ENCODE measurements around the gene PNMT. TPM values are rescaled to one million over a fixed set of nuclear protein-coding genes. Genes with fewer than 3 reads are reported as not detected.

Gene PNMT
- total RNA-seq, 1 experiment from 2014 or later, result 2.4 TPM

GRCh38 chr17:39660011-39660360 lies 8.3 kb upstream of the PNMT start:
- DNase-seq (ENCODE audit: low read depth, low spot score) (no peak), ATAC-seq (no peak)
- TF ChIP-seq SIN3A (IDR thresholded peaks at IDR 0.05; ENCODE audit: borderline replicate concordance, insufficient read depth, low read depth, low read length) (no peak), REST (IDR thresholded peaks at IDR 0.05; ENCODE audit: insufficient read depth in 1 of 2, low read depth in 2 of 2, low read length in 1 of 2) (no peak), POLR2AphosphoS5 (IDR thresholded peaks at IDR 0.05; ENCODE audit: low read depth, low read length) (no peak), CTCF (IDR thresholded peaks at IDR 0.05) (no peak), TCF7L2 (IDR thresholded peaks at IDR 0.05; ENCODE audit: low read depth, low read length) (no peak)
- BruUV-seq (replicated peaks), result no TSS peak
- Histone ChIP-seq H3K9me3 (ENCODE audit: control insufficient read depth, insufficient read depth, low read depth, low read length) (no peaks in the 10 kb centered on the region), H3K4me3 (ENCODE audit: low read depth in 2 of 2, low read length in 2 of 2) (no peak overlapping the region), H3K4me1 (ENCODE audit: control insufficient read depth, insufficient read depth, low read length) (peaks cover 20% of the 10 kb centered on the region), H3K36me3 (ENCODE audit: control insufficient read depth, insufficient read depth, low read length) (no peaks in the 10 kb centered on the region), H3K27ac (ENCODE audit: low read length) (no peak overlapping the region), H3K27me3 (ENCODE audit: control insufficient read depth, insufficient read depth, low read length) (no peaks in the 10 kb centered on the region)
- CTCF ChIA-PET, result interaction anchor here (0.7 kb wide), 1 partner anchor 41 kb away, joined by 3 read pairs; no protein-coding TSS in a partner anchor
- POLR2A ChIA-PET, result interaction anchor here (0.6 kb wide), 1 partner anchor 47 kb away, joined by 4 read pairs; no protein-coding TSS in a partner anchor
- in situ Hi-C loops (cut with HindIII; ENCODE audit: low pct_unique_long_range_greater_than_20kb, low sequenced_read_pairs), result no loop called here
- intact Hi-C loops (cut with micrococcal nuclease; ENCODE audit: unreplicated experiment), result no loop called here

DNA sequence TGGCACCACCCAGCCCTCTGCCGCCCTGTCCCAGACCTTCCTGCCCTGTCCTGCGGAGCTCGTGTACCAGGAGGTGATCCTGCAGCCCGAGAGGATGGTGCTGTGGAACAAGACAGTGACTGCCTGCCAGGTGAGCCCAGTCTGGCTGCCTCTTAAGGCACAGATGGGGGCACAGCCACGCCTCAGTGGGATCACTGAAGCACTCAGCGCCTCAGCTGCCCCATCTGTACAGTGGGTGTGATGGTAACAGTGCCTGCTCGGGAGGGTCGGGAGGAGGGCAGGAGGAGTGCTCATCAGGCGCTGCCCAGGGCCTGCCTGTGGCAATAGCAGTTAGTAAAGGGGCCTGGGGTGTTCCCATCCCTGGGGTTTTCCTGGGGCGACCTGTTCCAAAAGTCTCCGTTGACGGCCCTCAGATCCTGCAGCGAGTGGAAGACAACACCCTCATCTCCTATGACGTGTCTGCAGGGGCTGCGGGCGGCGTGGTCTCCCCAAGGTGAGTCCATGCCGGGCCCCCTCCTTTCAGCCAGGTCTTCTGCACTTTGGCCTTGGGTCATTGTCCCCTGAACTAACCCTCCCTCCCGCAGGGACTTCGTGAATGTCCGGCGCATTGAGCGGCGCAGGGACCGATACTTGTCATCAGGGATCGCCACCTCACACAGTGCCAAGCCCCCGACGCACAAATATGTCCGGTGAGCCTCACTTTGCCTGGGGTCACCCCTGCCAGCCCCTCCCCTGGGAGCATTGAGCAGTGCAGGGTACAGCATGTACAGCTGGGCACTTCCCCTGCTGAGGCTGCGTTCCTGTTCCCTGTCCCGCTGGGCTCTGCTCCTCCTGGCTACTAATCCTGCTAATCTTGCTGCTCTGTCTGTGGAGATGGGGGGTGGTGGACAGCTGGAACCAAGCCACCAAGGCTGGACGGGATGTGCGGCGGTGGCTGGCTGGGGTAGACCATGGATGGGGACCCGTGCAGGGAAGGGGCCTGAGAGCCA lies 7.6 kb upstream of the PNMT start:
- BruUV-seq (replicated peaks), result no TSS peak
- POLR2A ChIA-PET, result interaction anchor here (0.6 kb wide), 1 partner anchor 48 kb away, joined by 4 read pairs; no protein-coding TSS in a partner anchor
- CTCF ChIA-PET, result no interaction called here
- Histone ChIP-seq H3K9me3 (ENCODE audit: control insufficient read depth, insufficient read depth, low read depth, low read length) (no peaks in the 10 kb centered on the region), H3K4me3 (ENCODE audit: low read depth in 2 of 2, low read length in 2 of 2) (no peak overlapping the region), H3K27ac (ENCODE audit: low read length) (no peak overlapping the region), H3K27me3 (ENCODE audit: control insufficient read depth, insufficient read depth, low read length) (no peaks in the 10 kb centered on the region), H3K36me3 (ENCODE audit: control insufficient read depth, insufficient read depth, low read length) (no peaks in the 10 kb centered on the region), H3K4me1 (ENCODE audit: control insufficient read depth, insufficient read depth, low read length) (peaks cover 26% of the 10 kb centered on the region)
- intact Hi-C loops (cut with micrococcal nuclease; ENCODE audit: unreplicated experiment), result no loop called here
- TF ChIP-seq POLR2AphosphoS5 (IDR thresholded peaks at IDR 0.05; ENCODE audit: low read depth, low read length) (no peak), TCF7L2 (IDR thresholded peaks at IDR 0.05; ENCODE audit: low read depth, low read length) (no peak), SIN3A (IDR thresholded peaks at IDR 0.05; ENCODE audit: borderline replicate concordance, insufficient read depth, low read depth, low read length) (no peak), REST (IDR thresholded peaks at IDR 0.05; ENCODE audit: insufficient read depth in 1 of 2, low read depth in 2 of 2, low read length in 1 of 2) (no peak), CTCF (IDR thresholded peaks at IDR 0.05) (no peak)
- in situ Hi-C loops (cut with HindIII; ENCODE audit: low pct_unique_long_range_greater_than_20kb, low sequenced_read_pairs), result no loop called here
- ATAC-seq (no peak), DNase-seq (ENCODE audit: low read depth, low spot score) (no peak)
